Fibroblast of skin of left quadriceps (primary cell): ENCODE measurements around the gene RFLNA.
"Not testable (repeated sequence)": the region's sequence is repeated elsewhere in the genome, so short reads cannot be mapped to it uniquely, and the experiment has no call there.

Source experiments
- DNase-seq, 2 experiments: peaks; one replicate each; pipeline ENCODE4 v3.0.0-alpha.2; 2013; ENCODE audit warnings: low read depth in 2 of 2

The RFLNA gene

DNA sequence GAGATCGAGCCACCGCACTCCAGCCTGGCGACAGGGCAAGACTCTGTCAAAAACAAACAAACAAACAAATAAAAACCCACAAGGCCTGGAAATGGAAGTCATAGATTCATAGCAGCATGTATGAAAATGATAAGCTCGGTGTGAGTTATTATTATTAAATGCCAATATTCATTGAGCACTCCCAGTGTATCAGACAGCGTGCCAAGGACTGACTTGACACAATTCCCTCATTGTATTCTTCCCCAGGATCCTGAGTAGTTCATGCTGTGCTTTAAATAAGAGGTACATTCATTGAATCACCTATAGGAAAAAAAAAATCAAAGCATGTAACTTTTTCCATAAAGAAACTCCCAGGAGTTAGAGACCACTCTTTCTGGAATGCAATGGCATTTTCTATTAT lies 12.6 kb upstream of the RFLNA start:
- no peak for DNase-seq

DNA sequence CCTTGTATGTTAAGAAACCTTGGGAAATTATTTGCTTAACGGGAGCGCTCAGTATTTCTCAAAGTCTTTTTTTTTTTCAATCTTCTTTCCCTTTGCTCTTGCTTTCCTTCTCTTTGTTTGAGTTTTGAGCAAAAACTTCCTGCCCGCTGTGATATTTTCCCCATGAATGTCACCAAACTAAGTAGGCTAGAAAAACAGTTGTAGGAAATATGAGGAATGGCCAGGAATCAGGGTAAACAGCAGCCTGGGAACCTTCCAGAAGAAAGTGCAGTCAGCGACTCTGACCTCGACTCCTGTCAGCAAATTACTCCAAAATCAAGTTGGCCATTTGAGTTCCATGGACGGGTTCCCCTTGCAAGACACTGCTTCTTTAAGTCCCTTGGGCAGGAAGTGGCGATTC lies 11.6 kb upstream of the RFLNA start:
- DNase-seq = no peak

DNA sequence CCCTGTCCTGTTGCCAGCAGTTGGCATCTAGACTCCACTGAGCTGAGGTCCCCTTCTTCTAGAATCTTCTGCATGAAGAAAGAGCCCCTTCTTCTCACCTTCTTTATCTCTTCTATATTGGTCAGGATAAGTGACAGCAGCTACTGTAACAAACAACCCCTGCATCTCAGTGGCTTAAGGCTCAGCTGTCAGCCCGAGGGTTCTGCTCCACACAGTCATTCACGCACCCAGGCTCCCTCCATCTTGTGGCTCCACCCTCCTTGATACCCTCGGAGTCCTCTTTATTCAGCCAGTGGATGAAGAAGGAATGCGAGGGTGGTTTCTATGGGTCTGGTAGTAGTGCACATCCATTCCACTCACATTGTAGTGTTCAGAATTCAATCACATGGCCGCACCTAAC lies 10.5 kb upstream of the RFLNA start:
- DNase-seq = no peak

DNA sequence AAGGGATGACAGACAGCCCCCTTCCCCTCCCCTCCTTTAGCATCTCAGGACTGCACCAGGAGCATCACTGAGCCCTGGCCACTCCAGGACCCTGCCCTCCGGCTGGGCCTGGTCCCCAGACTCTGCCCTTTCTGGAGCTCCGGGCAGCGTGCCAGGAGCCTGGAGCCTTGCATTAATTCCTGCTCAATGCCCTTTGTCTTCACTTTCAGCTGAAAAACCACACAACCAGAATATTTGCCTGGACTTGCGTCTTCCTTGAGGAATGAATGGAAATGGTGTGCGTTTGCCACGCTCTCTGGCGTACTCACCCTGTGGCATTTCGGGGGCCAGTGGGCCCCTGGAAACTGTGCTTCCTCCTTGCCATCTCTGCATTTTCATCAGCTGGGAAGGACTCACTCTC lies 8.5 kb upstream of the RFLNA start:
- no peak for DNase-seq

DNA sequence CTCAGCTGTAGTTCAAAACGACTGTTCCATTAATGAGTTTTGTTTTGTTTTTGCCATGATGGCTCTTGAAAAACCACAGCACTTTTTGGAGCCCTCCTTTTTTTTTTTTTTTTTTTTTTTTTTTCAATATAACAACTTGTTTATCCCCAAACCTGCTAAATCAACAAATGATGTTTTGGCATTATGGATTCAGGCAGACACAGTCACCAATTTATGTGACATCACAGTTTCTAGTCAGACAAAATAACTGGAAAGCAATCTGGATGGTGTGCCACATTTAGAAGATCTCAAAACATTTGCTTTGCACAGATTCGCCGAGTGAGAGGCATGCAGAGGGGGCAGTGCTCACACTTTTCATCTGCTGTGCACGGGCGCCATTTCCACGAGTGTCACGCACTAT lies 7.9 kb upstream of the RFLNA start:
- no peak for DNase-seq

DNA sequence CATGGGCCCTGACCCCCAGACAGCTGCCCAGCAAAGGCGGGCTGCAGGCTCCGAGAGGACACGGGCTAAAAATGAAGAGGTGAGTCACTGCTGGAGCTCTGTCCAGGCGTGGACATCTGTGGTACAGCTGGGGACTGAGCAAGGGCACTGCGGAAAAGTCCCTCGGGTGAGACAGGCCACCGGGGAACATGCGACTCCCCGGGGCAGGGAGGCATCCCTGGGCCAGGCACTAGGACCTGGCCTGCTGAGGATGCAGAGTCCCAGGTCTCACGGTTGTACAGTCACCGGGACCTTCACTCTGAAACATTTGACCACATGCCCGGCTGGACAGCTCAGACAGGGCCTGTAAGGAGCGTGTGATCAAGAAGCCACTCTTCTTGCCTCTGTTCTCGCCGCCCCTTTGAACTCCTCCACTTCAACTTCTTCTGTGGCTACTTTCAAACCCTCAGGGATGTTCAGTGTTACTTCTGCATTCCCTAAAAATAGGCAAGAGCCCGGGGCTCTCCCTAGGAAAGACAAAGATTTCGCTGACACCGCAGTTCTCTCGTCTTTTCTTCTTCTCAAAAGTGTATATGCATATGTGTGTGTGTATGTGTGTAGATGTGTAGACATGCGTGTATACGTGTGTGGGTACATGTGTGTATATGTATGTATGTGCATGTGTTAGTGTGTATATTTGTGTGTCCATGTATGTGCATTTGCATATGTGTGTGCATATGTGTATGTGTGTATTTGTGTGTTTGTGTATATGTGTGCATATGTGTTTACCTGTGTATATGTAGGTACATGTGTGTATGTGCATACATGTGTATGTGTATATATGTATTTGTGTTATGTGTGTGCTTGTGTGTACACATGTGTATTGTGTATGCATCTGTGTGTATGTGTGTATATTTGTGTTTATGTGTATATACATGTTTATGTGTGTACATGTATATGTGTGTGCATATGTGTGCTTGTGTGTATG lies 5.0 kb upstream of the RFLNA start:
- no peak for DNase-seq

DNA sequence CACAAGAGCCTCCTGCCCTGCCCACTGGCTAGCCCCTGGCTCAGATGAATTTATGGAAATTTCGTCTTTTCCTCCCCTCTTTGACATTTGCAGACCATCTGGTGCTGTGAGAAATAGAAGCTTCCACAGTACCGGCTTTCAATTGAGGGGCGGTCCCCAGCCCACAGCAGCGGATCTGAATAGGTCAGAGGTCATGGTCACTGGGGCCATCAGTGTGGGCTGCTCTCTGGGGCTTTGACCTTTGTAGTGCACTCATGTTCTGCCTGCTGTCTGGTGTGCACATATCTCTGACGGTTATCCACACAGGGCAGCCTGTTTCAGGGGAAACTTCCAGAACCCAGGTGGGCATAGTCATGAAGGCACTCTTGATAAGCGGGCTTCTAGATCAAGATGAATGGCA lies 2.5 kb upstream of the RFLNA start:
- no peak for DNase-seq

DNA sequence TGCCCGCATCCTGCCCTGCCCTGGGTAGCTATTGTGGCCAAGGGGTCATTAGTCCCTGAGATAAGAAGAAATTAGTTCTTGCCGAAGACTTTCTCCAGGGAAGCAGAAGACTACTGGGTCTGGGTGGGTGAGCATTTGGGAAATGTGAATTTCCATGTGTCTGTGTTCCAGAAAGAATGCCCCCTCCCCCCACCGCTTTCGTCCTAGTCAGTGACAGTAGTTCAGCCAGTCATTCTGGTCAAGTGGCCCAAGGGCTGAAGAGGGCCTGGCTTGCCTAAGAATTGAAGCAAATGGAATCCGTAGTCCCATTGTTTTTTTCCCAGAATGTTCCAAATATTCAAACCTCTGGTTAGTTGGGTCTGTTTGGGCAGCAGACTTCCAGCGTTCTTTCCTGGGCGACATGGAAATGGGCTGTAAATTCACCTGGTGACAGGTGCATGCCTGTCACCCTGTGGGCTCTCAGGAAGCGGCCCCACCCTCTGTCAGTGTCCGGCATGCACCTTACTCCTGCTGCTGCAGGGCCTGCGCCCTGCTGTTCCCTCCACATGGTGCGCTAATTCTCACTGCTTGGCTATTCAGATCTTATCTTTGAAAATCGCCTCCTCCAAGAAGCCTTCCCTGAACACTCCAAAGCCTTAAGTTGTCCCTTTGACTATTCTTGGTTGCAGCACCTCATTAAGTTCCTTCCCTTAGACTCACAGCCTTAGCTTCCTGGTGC lies 1.4 kb upstream of the RFLNA start:
- no peak for DNase-seq

DNA sequence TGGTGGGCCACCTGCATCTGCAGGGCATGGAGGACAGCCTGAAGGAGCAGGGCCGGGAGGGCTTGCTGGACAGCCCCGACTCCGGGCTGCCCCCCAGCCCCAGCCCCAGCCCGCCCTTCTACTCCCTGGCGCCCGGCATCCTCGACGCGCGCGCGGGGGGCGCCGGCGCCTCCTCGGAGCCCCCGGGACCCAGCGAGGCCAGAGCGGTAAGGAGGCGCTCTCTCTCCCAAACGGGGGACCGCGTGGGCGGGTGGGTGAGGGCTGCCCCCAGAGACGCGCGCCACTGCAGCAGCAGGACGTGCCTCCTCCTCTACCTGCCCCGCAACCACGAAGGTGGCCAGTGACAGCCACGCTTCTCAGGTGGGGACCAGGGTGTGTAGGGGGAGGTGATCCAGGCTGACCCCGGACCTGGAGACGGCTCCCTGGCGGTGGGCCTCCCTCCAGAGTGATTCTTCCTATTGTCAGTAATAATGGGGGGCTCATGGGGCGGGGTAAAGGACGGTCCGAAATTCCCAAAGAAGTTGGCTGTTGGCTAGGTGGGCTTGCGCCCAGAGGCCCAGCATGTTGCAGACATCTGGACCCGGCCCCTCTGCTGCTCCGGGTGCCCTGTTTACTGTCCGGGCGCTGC lies 652 bp downstream of the RFLNA start:
- DNase-seq = no peak

DNA sequence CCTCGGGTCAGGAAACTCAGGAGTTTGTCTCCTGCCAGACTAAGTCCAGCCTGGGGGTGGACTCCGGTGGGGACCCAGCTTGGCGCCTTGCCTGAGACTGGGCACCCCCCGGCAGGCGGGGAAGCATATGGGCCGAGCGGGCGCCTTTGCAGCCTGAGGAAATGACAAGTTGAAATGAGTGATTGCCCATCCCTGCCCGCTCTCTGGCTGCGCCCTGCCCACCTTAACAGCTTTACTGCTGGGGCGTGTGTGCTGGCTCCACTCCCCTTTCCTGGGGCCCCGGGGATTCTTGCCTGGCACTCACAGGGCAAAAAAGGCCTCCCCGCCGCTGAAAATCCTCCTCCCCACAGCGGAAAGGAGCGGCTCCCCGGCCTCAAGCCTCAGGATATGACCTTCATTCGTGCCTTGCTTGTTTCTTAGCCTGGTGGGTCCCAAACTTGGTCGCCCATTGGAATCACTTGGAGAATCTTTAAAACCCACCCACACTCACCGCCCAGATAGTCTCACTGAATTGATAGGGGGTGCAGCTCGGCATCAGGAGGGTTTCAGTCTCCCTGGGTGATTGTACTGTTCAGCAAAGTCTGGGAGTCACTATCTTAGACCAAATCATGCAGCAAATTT lies 1.5 kb downstream of the RFLNA start:
- no peak for DNase-seq

DNA sequence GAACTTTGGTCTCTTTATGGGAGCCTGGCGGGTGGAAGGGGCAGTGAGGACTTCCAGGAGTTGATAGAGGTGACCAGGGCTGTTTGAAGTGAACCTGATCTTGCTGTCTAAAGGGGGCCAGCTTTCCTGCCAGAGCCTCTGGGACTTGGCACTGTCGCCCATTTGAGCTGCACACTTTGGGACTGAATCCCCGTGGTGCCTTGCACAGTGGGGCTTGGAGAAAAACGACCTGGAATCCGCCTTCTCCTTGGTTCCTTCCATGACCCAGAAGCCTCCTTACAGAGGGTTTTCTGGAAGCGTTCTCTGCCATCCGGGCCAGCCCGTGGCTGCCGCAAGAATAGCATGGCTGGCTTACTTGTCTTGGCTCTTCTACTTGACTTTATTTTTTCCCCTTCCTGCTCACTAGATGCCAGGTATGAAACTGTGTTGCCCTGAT lies 2.0 kb downstream of the RFLNA start:
- no peak for DNase-seq

DNA sequence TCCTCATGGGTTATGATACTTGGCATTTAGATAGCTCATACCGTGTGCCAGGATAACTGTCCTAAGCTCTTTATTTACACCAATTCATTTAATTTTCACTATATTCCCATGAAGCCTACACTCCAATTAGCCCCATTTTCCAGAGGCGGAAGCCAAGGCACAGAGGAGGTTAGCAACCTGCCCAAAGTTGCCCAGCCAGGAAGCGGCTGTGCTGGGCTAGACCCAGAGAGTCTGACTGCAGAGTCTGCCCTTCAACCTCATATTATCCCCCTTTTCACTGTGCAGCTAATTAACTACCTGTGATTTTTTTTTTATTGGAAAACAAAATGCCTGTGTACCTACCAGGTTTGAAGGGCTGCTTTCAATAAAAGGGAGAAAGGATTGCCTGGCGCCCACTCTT lies 2.5 kb downstream of the RFLNA start:
- DNase-seq = no peak

DNA sequence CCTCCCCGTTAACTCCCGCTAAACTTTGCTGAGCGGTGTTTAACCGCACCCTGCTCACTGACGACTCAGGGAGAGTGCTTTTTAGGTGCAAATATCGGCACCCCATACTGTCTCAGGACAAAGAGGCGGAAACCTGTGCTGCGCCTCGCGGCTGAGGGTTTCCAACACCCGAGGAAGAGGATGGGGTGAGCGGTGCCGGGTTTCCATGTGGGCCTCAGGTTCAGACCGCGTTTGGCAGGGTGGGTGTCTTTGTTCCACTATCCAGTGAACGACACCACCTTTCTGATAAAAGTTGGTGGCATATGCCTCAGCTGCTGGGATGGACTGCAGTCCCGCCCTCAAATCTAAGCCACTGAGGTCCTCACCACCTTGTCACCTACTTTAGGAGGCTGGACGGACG lies 3.0 kb downstream of the RFLNA start:
- DNase-seq = no peak

DNA sequence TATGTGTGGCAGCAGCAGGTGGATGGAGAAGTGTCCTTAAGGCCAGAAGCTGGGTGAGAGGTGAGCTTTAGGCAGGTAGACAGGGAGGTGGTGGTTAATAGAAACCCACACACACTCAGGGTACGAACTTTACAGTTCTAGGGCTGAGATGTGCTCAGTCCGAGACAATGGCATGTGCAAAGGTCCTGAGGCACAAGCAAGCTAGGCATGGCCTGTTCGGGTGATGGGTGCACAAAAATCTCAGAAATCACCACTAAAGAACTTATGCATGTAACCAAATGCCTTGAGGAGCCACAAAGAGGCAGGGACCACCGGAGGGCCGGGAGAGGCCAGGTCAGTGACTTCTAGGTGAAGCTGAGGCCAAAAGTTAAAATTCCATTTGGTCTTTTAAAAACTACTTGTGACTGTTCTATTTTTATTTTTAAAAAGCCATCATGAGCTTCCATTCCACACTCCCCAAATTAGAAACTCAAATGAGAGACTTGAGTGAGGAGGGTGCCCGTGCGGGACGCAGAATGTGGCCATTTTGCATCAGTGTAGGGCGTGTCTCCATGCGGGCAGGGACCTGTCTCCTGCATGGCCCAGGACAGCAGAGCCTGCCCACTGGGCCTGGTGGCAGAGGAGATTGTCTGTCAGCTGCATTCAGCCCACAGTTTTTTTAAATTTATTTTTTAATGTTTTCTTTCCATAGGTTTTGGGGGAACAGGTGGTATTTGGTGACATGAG lies 4.0 kb downstream of the RFLNA start:
- DNase-seq = no peak

DNA sequence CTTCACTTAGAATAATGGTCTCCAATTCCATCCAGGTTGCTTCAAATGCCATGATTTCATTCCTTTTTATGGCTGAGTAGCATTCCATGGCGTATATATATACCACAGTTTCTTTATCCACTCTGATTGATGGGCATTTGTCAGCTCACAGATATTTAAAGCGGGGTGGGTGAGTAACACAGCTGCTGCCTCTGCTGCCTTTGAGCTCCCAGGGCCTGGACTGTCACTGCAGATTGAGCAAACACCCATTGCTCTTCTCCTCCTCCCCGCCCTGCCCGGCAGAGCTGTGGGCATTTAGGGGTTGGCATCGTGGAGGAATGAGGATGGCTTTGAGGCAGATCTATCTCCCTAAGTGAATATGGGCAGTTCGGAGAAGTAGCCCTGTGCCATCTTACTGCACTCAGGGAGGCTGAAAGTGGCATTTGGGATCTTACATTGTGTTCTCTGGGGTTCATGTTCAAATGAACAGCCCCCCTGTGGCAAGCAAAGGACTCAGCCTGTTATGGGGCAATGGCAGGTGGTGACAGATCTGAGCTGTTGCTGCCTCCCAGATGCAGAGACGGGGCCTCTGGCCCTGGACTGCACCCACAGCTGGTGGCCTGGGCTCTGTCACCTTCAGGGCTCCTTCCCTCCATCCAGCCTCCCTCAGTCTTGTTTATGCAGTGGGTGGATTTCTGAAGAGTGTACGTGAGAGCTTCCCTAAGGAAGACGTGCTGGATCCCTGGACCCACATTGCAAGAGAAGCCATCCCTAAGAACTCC lies 4.9 kb downstream of the RFLNA start:
- DNase-seq = no peak

DNA sequence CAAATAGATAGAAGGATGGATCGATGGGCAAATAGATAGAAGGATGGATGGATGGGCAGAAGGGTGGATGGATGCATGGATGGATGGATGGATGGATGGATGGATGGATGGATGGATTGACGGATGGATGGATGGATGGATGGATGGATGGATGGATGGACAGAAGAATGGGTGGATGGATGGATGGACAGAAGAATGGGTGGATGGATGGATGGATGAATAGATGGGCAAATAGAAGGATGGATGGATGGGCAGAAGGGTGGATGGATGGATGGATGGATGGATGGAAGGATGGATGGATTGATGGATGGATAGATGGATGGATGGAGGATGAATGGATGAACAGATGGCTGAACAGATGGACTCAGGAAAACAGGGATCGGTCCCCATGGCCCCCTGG lies 5.8 kb downstream of the RFLNA start:
- not testable (repeated sequence) for DNase-seq

DNA sequence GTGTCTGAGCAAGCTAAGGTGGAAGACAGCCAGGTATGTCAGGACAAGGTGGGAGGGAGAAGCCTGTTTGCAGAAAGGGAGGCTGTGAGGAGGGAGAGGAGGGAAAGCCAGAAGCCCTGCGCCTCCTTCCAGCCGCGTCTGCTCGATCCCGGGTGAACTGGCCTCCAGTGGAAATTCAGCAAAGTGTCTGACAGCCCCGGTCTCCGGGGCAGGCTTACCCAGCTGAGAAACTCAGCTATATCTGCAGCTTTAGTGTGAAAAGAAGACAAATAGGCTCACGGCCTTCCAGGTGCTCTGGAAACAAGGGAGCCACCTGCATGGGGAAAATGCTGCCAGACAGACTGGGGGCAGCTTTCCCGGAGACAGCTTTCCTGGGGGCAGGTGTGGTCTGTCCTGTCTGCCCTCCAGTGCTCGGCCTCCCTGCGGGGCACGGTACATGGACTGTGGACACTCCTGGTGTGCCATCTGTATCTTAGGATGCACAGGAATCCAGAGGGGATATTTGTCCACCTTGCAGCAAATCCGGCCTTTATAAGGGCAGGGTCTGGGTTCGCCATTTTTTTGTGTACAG lies 6.3 kb downstream of the RFLNA start:
- DNase-seq = no peak

DNA sequence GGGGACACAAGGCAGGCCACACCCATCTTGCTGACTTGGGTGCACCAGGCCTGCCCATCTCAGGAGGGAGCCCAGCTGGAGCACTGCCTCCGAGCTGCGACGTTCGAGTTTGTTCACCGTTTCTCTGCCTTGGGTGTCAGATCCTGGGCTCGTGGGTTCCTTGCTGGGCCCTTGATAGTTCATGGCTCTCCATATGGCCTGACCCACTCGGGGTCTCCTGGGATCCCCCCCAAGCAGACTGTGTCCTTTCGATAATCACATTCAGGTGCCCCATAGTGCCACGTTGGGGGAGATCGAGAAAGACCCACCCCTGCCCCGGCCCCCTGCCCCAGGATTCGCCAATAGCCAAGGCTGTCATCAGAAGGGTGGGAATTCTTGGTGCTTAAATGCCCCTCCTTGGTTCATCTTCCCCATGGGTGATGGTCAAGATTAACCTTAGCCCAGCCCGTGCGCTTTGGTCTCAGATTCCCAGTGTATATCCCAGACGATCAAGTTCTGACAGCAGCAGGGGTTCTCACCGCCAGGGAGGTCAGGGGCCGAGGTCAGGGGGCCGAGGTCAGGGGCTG lies 7.4 kb downstream of the RFLNA start:
- DNase-seq = no peak

DNA sequence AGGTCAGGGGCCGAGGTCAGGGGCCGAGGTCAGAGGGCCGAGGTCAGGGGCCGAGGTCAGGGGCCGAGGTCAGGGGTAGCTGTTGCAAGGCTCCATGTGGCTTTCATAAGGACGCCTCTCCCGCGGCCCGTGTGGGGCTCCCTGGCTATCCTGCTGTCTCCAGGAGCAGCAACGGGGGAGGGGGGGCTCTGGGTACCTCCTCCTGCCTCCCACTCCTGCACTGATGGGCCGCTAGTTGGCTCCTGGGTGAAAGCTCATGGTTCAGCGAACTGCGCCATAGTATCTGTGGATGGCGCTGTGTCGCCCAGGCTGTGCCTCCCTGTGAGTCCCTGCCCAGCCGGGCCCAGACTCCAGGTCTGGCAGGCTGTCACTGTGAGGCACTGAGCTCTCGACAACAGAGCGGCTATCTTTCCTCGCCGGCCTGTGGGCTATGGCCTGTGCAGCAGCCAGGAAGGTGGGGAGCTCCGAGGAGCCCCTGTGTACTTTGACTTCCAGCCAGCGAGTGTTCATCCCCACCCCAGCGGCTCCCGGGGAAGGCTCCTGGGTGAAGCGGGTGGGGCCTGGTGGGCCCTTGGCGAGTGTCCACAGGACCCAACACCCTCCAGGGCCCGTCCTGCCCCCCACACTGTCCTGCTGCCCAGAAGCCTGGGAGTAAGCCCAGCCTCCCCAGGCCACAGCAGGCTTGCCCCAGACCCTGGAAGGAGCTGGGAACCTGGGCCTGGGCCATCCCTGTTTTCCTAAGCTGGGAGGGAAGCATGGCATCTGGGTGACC lies 8.1 kb downstream of the RFLNA start:
- no peak for DNase-seq
